GM19468 (cell line): ENCODE results near the gene NTM.
"Not testable (repeated sequence)": the region's sequence is repeated elsewhere in the genome, so short reads cannot be mapped to it uniquely, and the experiment has no call there.

Source experiments
- ATAC-seq: cut with Tn5 transposase; IDR thresholded peaks from one replicate; pipeline ENCODE4 v1.9.1; 2021; ENCODE audit warnings: mild to moderate bottlenecking, moderate library complexity, moderate number of reproducible peaks; ENCODE audit not compliant: unreplicated experiment; ENCODE audit errors: extremely low read depth

Gene NTM

GRCh38 chr11:131418189-131418588, 47.8 kb downstream of the NTM start:
- no peak for ATAC-seq

- no peak for ATAC-seq
Measured at GRCh38 chr11:131421066-131421855, 50.8 kb downstream of the NTM start.

DNA sequence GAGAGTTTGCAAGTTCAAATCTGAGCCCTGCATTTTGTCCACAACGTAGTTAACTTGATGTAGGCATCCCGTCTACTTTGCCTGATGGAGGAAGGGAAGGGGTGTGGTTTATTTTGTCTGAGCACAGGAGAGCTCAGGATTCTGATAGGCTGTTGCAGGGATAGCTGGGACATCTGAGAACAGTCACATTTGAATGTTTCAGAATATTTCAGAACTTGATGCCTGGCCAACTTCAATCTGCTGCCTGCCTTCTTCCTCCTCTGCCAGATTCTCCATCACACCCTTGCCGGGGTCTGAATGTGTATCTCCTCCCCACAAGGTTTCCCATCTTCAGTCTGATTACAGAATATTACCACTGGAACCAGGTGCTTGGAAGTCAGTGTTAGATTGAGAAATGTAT, 51.6 kb downstream of the NTM start:
- ATAC-seq: no peak

DNA sequence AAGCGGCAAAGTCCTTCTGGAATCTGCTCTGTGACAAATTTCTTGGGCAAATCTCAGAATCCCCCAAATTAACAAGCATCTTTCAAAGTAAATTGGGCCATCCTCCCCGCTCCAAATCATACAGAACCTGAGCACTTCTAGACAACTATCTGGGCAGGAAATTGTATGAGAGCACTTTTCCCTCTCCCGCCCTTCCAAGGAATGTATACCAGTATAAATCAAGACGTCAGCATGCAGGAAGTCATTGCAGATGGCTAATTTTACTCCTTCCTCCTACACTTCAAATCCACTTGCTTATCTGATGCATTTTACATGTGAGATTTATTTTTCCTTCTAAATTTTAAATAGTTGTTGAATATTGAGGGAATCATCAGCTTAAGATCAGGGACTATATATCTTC, 52.1 kb downstream of the NTM start:
- no peak for ATAC-seq

DNA sequence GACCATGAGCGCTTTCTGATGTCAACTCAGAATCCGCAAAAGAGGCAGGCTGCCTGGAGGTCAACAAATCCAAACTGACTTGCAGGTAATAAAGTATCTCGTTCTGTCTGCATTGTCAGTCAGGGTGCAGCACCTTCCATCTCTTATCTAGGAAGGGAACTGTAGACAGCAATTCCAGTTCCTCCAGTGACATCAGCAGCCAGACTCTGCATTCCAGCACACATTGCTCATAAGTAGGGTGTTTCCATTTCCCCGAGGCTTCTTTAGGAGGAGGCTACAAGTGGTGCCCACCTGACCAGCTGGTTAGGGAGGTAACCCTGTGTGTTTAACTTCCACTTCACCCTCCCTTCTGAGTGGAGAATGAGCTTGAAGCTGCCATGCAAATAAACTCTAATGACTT, 53.3 kb downstream of the NTM start:
- no peak for ATAC-seq

DNA sequence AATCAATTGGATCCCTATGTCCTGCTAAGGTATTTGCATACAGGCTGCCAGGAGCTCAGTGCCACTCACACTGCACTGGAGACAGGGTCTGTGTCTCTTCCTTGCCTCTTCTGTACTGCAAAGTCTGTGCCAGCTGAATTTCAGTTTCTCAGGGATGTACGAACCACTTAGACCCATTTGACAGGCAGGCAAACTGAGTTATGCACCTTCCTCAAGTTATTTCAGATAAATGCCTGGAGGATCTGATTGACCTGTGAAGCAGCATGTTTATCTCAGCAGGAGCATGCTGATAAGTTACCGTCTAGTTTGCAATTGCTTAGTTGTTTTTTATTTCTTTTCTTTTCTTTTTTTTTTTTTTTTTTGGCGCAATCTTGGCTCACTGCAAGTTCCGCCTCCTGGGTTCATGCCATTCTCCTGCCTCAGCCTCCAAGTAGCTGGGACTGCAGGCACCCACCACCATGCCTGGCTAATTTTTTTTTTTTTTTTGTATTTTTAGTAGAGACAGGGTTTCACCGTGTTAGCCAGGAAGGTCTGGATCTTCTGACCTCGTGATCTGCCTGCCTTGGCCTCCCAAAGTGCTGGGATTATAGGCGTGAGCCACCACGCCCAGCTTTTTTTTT, 54.0 kb downstream of the NTM start:
- ATAC-seq: not testable (repeated sequence)

GRCh38 chr11:131425285-131425684, 54.9 kb downstream of the NTM start:
- ATAC-seq: no peak

GRCh38 chr11:131428853-131429252, 58.4 kb downstream of the NTM start:
- no peak for ATAC-seq

DNA sequence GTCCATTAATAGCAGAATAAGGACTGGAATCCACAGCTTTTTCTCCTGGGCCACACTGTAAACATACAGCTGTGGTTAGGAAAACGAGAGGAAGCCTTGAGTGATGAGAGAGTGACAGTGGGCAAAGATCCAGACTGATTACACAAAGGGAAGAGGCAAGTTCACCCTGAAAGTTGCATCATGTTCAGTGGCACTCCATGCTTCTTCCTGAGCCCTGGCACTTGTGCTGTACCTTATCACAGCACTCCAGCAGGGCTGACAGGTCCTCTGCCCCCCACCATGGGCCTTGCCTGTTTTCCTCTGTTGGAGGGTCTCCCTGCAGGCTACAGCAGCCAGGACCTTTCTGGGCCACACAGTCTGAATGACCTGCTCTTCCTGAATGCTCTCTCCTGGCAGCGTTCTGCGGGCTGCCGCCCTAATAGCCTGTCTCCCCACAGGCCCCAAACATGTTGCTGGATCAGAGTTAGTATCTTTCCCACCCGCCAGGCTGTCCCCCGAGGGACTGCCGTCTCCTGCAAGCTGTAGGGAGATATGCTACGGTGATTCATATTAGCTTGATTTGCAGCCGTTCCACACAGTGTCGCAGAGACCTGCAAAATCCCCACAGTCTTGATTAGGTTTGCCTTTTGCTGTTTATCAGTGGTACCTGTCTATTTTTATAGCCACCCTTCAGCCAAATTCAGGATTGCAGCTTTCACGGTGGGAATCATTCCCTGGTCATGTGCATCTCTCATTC, 60.2 kb downstream of the NTM start:
- ATAC-seq: no peak

DNA sequence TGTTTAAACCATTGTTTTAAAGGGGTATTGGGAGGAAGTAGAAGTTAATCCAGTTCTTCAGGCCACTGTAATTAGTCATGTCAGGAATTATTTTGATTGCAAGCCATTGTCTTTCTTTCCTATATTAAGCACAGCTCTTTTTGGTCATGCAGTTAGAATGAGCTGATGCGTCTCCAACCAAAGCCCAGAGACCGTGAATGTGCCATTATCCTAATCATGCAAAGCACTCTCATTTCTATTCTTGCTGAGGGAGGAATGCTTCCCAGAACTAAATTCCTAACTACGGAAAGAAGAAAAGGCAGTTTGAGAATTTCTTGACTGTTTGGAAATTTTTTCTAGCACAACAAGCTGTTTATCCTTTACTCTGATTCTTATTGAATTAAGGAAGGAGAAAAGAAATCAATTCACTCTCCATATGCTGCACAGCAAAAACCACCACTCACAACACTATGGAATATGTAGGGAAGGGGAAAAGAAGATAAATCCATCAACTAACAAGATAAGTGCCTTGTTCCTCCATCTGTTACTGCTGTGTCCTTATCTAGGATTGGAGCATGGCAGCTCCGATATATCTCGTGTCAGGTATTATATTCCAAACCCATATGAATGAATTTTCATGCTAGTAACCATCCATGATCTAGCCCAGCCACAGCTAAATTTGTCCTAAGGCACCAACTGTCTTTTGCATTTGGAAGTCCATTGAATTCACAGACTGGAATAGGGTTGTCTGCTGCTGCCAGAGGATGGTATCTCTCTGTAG, 70.8 kb downstream of the NTM start:
- no peak for ATAC-seq

DNA sequence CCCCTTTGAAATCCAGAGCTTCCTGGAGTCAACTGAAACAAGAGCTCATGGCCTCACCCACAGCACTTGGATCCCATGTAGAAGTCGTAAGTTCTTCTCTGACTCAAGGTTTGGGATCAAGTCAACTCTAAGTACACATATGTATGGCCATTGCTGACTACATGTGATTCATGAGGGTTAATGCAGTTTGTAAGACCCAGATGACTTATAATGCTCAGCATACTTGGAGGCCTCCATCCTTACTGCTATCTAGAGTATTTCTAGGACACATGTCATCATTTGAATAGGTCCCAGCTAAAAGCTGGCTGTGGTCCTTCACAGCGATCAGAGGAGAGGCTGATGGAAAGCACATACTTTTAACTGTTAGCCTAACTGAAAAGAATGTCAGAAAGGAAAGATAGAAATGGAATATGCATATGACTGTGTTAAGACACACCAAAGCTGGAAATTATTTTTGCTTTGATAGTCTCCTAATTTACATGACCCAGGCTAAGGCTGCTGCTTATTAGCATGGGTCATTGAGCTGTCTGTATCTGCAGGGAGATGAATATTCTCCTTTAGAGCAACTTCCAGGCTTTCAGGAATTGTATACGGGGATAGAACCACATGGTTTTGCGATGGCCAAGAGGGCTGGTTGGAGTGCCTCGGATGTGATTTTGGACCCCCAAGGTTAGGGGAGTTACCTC, 76.3 kb downstream of the NTM start:
- ATAC-seq: no peak

GRCh38 chr11:131447277-131447815, 76.9 kb downstream of the NTM start:
- ATAC-seq: no peak

DNA sequence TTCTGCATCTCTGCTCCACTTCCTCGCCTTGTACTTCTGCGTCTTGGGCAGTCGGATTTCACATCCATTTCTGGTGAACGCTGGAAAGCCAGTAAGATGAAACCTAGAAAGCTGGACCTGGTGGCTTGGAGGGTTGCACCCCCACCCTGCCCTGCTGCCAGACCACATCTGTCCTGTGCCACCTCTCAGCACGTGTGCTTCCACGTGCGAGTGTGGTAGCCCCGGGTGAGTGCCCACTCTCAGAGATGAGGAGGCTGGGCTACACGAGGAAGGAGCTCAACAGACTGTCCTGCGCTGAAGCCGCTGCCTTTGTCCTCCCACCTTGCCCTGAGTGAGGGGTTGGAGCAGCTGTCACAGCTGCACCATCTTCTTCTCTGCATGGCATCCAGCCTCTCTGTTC, 77.5 kb downstream of the NTM start:
- ATAC-seq: no peak

DNA sequence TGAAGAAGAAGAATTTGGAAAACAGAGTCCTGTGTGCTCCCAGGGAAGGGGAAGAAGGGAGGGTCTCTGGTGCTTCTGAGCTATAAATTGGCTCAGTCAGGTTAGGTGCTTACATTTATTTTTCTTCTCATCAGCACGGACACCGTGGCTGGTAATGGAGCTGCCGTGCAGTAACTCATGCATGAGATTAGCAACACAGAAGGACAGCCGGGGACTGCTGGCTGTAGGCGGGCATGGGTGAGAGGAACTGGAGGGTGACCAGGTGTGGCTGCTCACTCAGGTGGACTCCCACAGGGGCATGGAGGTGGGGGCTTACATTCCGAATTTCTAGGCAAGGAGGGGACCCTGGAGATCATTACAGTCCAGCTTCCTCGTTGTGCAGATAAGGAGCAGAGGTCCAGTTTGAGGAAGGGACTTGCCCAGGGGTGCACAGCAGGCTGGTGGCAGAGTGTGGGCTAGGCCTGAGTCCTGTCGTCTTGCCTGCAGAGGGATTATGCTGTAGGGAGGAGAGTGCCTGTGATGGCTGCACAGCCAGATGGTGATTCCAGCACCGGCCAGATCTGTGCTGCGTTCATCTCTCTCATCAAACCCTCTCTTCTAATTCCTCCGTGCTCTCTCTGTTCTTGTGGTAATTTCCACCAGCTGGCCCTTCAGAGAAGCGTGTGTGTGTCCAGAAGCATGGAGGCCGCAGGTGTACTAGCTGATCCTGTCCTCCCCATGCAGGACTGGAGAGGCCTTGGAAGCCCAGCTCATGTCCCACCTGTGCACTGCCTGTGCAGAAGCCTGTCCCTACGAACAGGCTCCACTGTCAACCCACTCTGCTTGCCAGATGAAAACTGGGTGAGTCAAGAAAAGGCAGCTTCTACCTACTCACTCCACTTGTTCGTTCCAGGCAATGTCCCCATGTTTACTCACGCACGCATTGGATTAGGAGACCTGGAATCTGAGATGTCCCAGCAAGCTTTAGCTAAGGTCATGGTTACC, 78.9 kb downstream of the NTM start:
- ATAC-seq: no peak

DNA sequence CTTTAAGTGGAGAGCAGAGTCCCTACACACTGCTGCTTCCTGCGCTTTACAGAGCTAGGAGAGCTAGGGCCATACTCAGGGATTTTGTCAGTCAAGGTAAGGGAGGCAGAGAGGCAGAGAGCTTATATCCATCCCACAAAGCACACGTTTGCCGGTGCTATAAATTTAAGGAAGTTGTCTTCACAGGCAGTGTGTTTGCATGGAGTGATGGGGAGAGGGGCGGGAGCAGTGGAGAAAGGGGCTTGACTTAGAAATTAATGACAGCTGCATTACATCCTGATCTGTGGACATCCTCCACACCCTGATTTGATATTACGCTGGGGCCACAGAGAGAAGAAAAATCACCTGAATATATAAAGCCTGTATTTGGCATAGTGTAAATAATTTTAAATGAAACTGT, 84.1 kb downstream of the NTM start:
- no peak for ATAC-seq

- ATAC-seq: no peak
Measured at GRCh38 chr11:131454989-131455388, 84.6 kb downstream of the NTM start.

DNA sequence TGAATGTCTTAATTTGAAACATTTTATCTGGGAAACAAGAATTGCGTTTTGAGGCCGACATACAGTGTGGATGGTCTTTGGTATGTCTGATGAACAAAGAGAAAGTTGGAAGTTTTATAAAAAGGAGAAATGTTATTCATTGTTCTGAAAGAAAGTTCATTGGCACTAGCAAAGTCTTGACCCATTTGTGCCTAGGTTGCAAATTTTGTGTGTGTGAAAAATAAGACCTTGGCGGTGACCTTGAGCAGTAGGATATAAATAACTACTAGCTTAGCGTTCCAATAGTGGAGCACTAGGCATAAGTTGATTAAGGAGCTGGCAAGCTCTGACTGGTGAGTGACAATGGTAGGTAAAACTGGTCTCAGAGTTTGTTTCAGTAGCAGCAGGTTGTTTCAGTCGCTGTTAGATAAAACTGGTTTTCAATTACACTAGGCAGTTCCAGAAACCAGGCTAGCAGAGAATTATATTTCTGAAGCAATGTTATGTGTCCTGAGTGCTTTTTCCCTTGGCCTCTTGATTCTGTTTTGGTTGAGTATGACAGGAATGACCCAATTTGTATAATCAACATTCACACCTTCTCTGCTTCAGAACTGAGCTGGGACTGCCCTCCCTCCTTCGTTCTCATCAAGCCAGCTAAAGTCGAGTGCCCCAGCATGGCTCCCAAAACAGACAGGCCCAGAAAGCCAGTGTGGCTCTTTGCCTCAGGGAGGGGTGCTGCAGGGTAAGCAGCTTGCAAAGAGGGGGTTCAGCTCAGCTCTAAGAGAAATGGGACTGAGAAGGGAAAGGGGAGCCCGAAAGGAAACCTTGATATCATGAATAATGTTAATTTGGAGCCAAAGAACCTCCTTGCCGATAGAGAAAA, 85.7 kb downstream of the NTM start:
- no peak for ATAC-seq

DNA sequence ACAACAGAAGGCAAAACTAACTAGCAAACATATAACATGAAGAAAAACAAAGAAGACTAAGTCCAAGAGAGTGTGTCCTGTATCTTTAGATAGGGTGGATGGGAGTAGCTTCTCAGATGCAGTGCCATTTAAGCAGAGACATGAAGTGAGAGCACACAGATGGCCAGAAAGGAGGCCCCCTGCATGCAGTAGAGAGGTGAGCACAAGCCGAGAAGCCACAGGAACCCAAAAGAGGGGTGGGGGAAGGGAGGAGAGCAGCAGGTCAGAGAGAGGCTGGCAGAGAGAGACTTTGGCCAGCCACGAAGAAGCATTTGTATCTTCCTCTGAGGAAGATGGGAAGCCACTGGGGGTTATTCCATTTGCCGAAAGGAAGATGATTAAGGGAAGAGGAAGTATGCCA, 86.7 kb downstream of the NTM start:
- no peak for ATAC-seq
